Prostate gland (tissue), 2 donors: Measurements from ENCODE around the gene C11orf21. TPM values are rescaled to one million over a fixed set of nuclear protein-coding genes. Genes with fewer than 3 reads are reported as not detected.

Source experiments
- DNase-seq: peaks from one replicate; pipeline ENCODE4 v3.0.0-alpha.2; 2019; ENCODE audit warnings: low spot score
- H3K27ac ChIP-seq, 2 donors: fragments of 200-600 bp; sonication (generic); 2 replicates each; pipeline ENCODE4 v1.5.1; 2017 to 2019
- H3K27me3 ChIP-seq: fragments of 200-600 bp; sonication (generic); replicated peaks from 2 replicates; pipeline ENCODE4 v1.5.1; 2019; ENCODE audit not compliant: insufficient read depth
- H3K36me3 ChIP-seq, 2 donors: fragments of 200-600 bp; sonication (generic); 1 replicate in 1 of 2; 2 replicates in 1 of 2; pipeline versions ENCODE4 v1.5.1 to v1.8.1; 2017 to 2019
- H3K4me1 ChIP-seq: fragments of 200-600 bp; sonication (generic); replicated peaks from 2 replicates; pipeline ENCODE4 v1.5.1; 2019
- H3K4me3 ChIP-seq, 2 donors: fragments of 200-600 bp; sonication (generic); 2 replicates each; pipeline ENCODE4 v1.5.1; 2017 to 2019
- H3K9me3 ChIP-seq: fragments of 200-600 bp; sonication (generic); 2 replicates; pipeline ENCODE4 v1.5.1; 2017
- CTCF ChIP-seq, 4 experiments: fragments of 200-600 bp in 2 of 4; fragments of 450-650 bp in 2 of 4; sonication (generic) in 2 of 4; IDR thresholded peaks; 1 replicate in 3 of 4; 2 replicates in 1 of 4; pipeline ENCODE4 v1.5.1; 2016 to 2019; ENCODE audit warnings: antibody characterized with exemption in 4 of 4, mild to moderate bottlenecking in 2 of 4, moderate library complexity in 2 of 4
- POLR2A ChIP-seq: fragments of 450-650 bp; IDR thresholded peaks from one replicate; pipeline ENCODE4 v1.6.1; 2016; ENCODE audit warnings: antibody characterized with exemption, mild to moderate bottlenecking
- POLR2AphosphoS5 ChIP-seq: sonication (generic); formaldehyde crosslinking; IDR thresholded peaks from one replicate; pipeline ENCODE4 v1.6.1; 2017; ENCODE audit warnings: antibody characterized with exemption
- WGBS: methylation state at CpG from one replicate; pipeline ENCODE4 v1.1.5; 2018; 5-methylcytosine and 5-hydroxymethylcytosine counted together
- intact Hi-C: fragments of 100-400 bp; cut with DNase I; formaldehyde crosslinking; loops from one replicate; pipeline ENCODE4 v1.14.2; 2022
- total RNA-seq, 2 donors: library from RNA; depleted of rRNA; stranded (reverse); fragments of >200 nt; gene quantifications; one replicate each; pipeline ENCODE4 v1.1.0, GENCODE V29; 2016

C11orf21 gene
- total RNA-seq, result under 1 TPM in 1 of 2 donors, not detected in 1; 0.85 TPM

DNA sequence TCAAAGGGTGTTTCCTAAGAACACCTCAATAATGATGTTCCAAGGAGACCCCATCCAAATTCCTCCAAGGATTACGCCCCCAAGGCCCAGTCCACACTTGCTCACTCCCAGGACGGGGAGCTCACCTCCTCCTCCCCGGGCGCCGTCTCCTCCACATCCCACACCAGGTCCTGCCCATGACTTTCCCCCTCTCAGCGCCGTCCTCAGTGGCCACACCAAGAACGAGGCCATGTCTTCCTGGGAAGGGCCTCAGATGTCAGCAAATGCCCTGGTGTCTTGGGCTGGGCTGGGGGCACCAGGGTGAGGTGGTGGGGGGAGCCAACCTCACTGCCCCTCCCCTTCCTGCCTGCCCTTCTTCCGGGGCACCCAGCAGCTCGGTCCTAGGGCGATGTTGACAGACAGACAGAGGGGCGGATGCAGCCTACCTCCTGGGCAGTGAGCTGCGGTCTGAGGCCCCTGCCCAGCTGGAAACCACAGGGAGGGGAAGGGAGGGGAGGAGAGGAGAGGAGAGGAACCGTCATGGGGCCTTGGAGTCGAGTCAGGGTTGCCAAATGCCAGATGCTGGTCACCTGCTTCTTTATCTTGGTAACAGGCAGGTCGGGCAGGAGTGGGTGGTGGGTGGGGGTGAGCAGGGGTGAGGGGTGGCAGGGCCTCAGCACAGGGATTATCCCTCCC lies at the start of gene C11orf21, which contains the start of gene TSPAN32:
Gene C11orf21 (minus strand): TSS at position 288 of the 675 bp plus-strand sequence. CDS start 110 bp downstream, at position 178.
Gene TSPAN32 (plus strand): TSS at position 383 of the 675 bp plus-strand sequence. CDS start 137 bp downstream, at position 520.
- Histone ChIP-seq H3K27ac (no peak within 1 kb of the TSS), H3K9me3 (no peaks in the 10 kb centered on the region), H3K27me3 (no peaks in the 10 kb centered on the region), H3K36me3 (no peaks in the 10 kb centered on the region), H3K4me1 (no peaks in the 10 kb centered on the region), H3K4me3 (no peak within 1 kb of the TSS)
- no peak for TF ChIP-seq CTCF (IDR thresholded peaks at IDR 0.05)
- no peak for TF ChIP-seq POLR2AphosphoS5
- no peak for TF ChIP-seq POLR2A
- no peak for DNase-seq
- intact Hi-C loops, result loop anchor here (5.0 kb wide), 1 partner anchor 109 kb away; no protein-coding TSS in a partner anchor
- 68% methylated on average over 16 of the region's 16 CpGs for WGBS

DNA sequence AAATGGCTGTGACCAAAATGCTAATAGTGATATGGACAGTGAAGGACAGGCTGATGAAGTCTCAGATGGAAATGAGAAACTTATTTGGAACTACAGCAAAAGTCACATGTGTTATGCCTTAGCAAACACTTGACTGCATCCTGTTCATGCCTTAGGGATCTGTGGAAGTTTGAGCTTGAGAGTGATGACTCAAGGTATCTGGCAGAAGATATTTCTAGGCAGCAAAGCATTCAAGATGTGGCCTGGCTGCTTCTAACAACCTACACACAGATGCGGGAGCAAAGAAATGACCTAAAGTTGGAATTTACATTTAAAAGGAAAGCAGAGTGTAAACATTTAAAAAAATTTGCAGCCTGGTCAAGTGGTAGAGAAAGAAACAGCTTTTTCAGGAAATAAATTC lies 47.3 kb upstream of the C11orf21 start:
- no peaks in the 10 kb centered on the region for H3K4me1 ChIP-seq
- DNase-seq, result no peak
- no peaks in the 10 kb centered on the region for H3K36me3 ChIP-seq
- H3K27ac ChIP-seq, result no peak overlapping the region
- WGBS, result 100% methylated on average over 1 of the region's 1 CpG
- intact Hi-C loops, result no loop called here
- no peaks in the 10 kb centered on the region for H3K9me3 ChIP-seq
- TF ChIP-seq CTCF (IDR thresholded peaks at IDR 0.05) (no peak), POLR2AphosphoS5 (no peak)
- no peak overlapping the region for H3K4me3 ChIP-seq
- H3K27me3 ChIP-seq, result no peaks in the 10 kb centered on the region

DNA sequence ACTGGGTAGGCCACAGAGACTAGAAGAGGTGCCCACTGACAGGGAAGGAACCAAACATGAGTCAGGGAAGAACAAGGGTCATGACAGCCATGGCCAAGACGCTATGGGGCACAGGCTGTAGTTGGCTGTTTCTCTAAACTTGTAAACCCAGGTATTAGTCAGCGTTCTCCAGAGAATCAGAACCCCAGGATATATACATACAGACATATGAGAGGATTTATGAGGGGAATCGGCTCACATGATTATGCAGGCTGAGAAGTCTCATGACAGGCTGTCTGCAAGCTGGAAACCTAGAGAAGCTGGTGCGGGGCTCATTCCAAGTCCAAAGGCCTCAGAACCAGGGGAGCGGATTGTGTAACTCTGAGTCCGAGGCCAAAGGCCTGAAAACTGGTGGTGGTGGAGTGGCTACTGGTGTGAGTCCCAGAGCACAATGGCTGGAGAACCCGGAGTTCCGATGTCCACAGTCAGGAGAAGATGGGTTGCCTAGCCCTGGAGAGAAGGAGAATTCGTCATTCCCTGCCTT lies 45.7 kb upstream of the C11orf21 start:
- intact Hi-C loops, result no loop called here
- H3K27me3 ChIP-seq, result no peaks in the 10 kb centered on the region
- TF ChIP-seq CTCF (IDR thresholded peaks at IDR 0.05), result no peak
- TF ChIP-seq POLR2A, result no peak
- no peak for TF ChIP-seq POLR2AphosphoS5
- H3K36me3 ChIP-seq, result no peaks in the 10 kb centered on the region
- DNase-seq, result no peak
- H3K9me3 ChIP-seq, result no peaks in the 10 kb centered on the region
- H3K4me1 ChIP-seq, result no peaks in the 10 kb centered on the region
- H3K27ac ChIP-seq, result no peak overlapping the region
- no peak overlapping the region for H3K4me3 ChIP-seq
- WGBS, result 81% methylated on average over 9 of the region's 9 CpGs

DNA sequence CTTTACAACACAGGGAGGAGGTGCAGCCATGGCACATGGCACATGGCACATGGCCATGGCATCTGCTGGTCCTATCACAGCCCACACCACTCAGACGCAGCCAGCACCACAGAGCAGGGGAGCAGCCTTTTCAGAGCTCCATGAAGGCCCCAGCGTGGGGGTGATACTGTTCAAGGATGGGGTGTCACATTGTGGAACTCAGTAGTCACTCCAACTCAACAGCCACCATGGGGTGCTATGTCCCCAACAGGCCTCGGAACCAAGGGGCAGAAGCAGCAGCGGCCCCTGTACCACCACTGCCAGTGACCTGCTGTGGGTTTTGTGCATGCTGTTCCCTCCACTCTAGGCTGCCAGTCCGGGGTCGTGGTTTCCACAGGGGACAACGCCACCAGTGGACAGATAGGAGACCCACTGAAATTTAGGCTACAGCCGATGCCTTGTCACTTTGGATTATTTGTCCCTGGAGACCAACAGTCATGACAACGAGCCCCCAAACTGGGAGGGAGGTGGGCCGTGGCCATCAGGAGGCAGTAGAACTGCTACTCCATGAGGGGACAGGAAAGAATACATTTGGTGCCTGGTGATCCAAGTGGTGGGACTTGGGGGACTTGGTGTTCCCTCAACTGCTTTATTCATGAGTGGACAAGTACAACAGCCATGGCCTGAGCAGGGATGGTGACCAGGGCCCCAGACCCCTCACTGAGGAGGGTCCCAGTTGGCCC lies 45.0 kb upstream of the C11orf21 start:
- no peaks in the 10 kb centered on the region for H3K4me1 ChIP-seq
- H3K27ac ChIP-seq, result no peak overlapping the region
- 83% methylated on average over 8 of the region's 10 CpGs for WGBS
- TF ChIP-seq POLR2A (no peak), CTCF (IDR thresholded peaks at IDR 0.05) (no peak)
- H3K4me3 ChIP-seq, result no peak overlapping the region
- intact Hi-C loops, result no loop called here
- no peaks in the 10 kb centered on the region for H3K27me3 ChIP-seq
- no peaks in the 10 kb centered on the region for H3K9me3 ChIP-seq
- no peak for DNase-seq
- H3K36me3 ChIP-seq, result no peaks in the 10 kb centered on the region
